HCT116 (cell line): ENCODE results near the gene IFIH1. TPM values are rescaled to one million over a fixed set of nuclear protein-coding genes. Genes with fewer than 3 reads are reported as not detected.

Experiments used
- ATAC-seq: fragments of 200-7000 bp; cut with Tn5 transposase; 2 replicates; pipeline ENCODE4 v1.9.1; 2020; ENCODE audit warnings: mild to moderate bottlenecking, moderate library complexity
- BruUV-seq: library from RNA; stranded (reverse); fragments of 400-500 nt; replicated peaks from 2 replicates; lab custom pipeline; 2021; lab: Mats Ljungman, UMichigan
- CTCF ChIA-PET: fragments of 300-600 bp; sonication (Branson Sonifier 250); formaldehyde crosslinking; loops from one replicate; lab custom pipeline; 2021; ENCODE audit warnings: antibody characterized with exemption; lab: Charles Lee
- POLR2A ChIA-PET: fragments of 300-600, 350-600 bp; sonication (Branson Sonifier 250); formaldehyde crosslinking; loops from one replicate; lab custom pipeline; 2021; ENCODE audit warnings: antibody characterized with exemption; lab: Charles Lee
- RAD21 ChIA-PET, 2 experiments: fragments of 300-600 bp; sonication (Branson Sonifier 250); formaldehyde crosslinking; loops; one replicate each; lab custom pipeline; 2023; ENCODE audit warnings: low total read pairs in 2 of 2; ENCODE audit not compliant: uncharacterized antibody in 2 of 2, unreplicated experiment in 2 of 2, low non-redundant PET in 1 of 2; lab: Charles Lee
- DNase-seq: peaks from one replicate; pipeline ENCODE4 v3.0.0-alpha.2; 2010; ENCODE audit warnings: low read depth, low spot score
- H2AFZ ChIP-seq: fragments of 200-600 bp; shearing (Covaris generic), sonication (generic); 2 replicates; pipeline ENCODE4 v1.6.1; 2017; ENCODE audit warnings: low read depth, mixed run types, mixed read lengths, antibody characterized with exemption, low read length; ENCODE audit not compliant: poor library complexity, severe bottlenecking
- H3K27ac ChIP-seq: 2 replicates; pipeline ENCODE4 v1.5.1; 2012; ENCODE audit warnings: low read depth, low read length
- H3K27me3 ChIP-seq: fragments of 200-600 bp; sonication (generic); 2 replicates; pipeline ENCODE4 v1.6.1; 2016; ENCODE audit warnings: mixed run types, low read length, mixed read lengths; ENCODE audit not compliant: insufficient read depth
- H3K36me3 ChIP-seq, 2 experiments: fragments of 200-500 bp in 1 of 2; fragments of 200-600 bp in 1 of 2; sonication (Bioruptor generic) in 1 of 2; sonication (generic) in 1 of 2; 2 replicates each; pipeline versions ENCODE4 v1.5.1 to v1.6.1; 2014 to 2016; ENCODE audit warnings: low read length in 2 of 2, inconsistent platforms in 1 of 2, mixed read lengths in 1 of 2, mixed run types in 1 of 2; ENCODE audit not compliant: insufficient read depth in 2 of 2, control insufficient read depth in 1 of 2
- H3K4me1 ChIP-seq, 2 experiments: fragments of 200-600 bp in 1 of 2; sonication (generic) in 1 of 2; 2 replicates each; pipeline versions ENCODE4 v1.5.1 to v1.6.1; 2012 to 2017; ENCODE audit warnings: low read length in 2 of 2, inconsistent platforms in 1 of 2, mild to moderate bottlenecking in 1 of 2, mixed read lengths in 1 of 2, mixed run types in 1 of 2, moderate library complexity in 1 of 2; ENCODE audit not compliant: insufficient read depth in 2 of 2, control insufficient read depth in 1 of 2
- H3K4me2 ChIP-seq: fragments of 200-600 bp; sonication (generic); 2 replicates; pipeline ENCODE4 v1.6.1; 2017; ENCODE audit warnings: mixed run types, low read length, mixed read lengths
- H3K4me3 ChIP-seq, 2 experiments: fragments of 200-600 bp in 1 of 2; sonication (generic) in 1 of 2; replicated peaks in 1 of 2; 2 replicates each; pipeline ENCODE4 v1.5.1; 2011 to 2016; ENCODE audit warnings: low read length in 2 of 2, control low read depth in 1 of 2, low read depth in 1 of 2, mild to moderate bottlenecking in 1 of 2, mixed read lengths in 1 of 2, mixed run types in 1 of 2
- H3K79me2 ChIP-seq: fragments of 200-600 bp; sonication (generic); 2 replicates; pipeline ENCODE4 v1.6.1; 2017; ENCODE audit warnings: mild to moderate bottlenecking, mixed run types, low read length, moderate library complexity, mixed read lengths; ENCODE audit not compliant: insufficient read depth
- H3K9ac ChIP-seq: fragments of 200-600 bp; sonication (generic); 2 replicates; pipeline ENCODE4 v1.6.1; 2016; ENCODE audit warnings: low read length, mixed read lengths
- H3K9me2 ChIP-seq: fragments of 200-600 bp; sonication (generic), shearing (Covaris generic); 2 replicates; pipeline ENCODE4 v1.6.1; 2017; ENCODE audit warnings: mixed run types, mild to moderate bottlenecking, moderate library complexity; ENCODE audit not compliant: insufficient read depth
- H3K9me3 ChIP-seq, 2 experiments: fragments of 200-500 bp in 1 of 2; fragments of 200-600 bp in 1 of 2; sonication (Bioruptor generic) in 1 of 2; sonication (generic) in 1 of 2; 2 replicates each; pipeline ENCODE4 v1.6.1; 2014 to 2017; ENCODE audit warnings: low read length in 2 of 2, mixed read lengths in 2 of 2, inconsistent platforms in 1 of 2, low read depth in 1 of 2, mild to moderate bottlenecking in 1 of 2, mixed run types in 1 of 2, moderate library complexity in 1 of 2; ENCODE audit not compliant: control insufficient read depth in 1 of 2, insufficient read depth in 1 of 2
- H4K20me1 ChIP-seq: fragments of 200-600 bp; sonication (generic), shearing (Covaris generic); 2 replicates; pipeline ENCODE4 v1.6.1; 2017; ENCODE audit warnings: mixed run types, mild to moderate bottlenecking, moderate library complexity; ENCODE audit not compliant: insufficient read depth
- ATF3 ChIP-seq: IDR thresholded peaks from 2 replicates; pipeline ENCODE4 v1.6.1; 2012
- EGR1 ChIP-seq: IDR thresholded peaks from 2 replicates; pipeline ENCODE4 v1.6.1; 2012; ENCODE audit warnings: low read depth
- ELF1 ChIP-seq: IDR thresholded peaks from 2 replicates; pipeline ENCODE4 v1.6.1; 2012; ENCODE audit warnings: low read depth, borderline replicate concordance
- EZH2 ChIP-seq: fragments of 200-600 bp; sonication (generic); IDR thresholded peaks from 2 replicates; pipeline ENCODE4 v1.6.1; 2017; ENCODE audit warnings: antibody characterized with exemption, mixed run types
- EZH2phosphoT487 ChIP-seq: fragments of 200-600 bp; IDR thresholded peaks from 2 replicates; pipeline ENCODE4 v1.6.1; 2018; ENCODE audit warnings: antibody characterized with exemption, borderline replicate concordance
- JUND ChIP-seq: IDR thresholded peaks from 2 replicates; pipeline ENCODE4 v1.6.1; 2012
- MAX ChIP-seq: IDR thresholded peaks from 2 replicates; pipeline ENCODE4 v1.6.1; 2012
- POLR2A ChIP-seq: IDR thresholded peaks from 2 replicates; pipeline ENCODE4 v1.7.0; 2011; ENCODE audit warnings: borderline replicate concordance; ENCODE audit not compliant: insufficient read depth, insufficient read length; ENCODE audit errors: extremely low read depth
- RAD21 ChIP-seq: IDR thresholded peaks from 2 replicates; pipeline ENCODE4 v1.6.1; 2012; ENCODE audit warnings: low read depth, mild to moderate bottlenecking
- REST ChIP-seq: IDR thresholded peaks from 2 replicates; pipeline ENCODE4 v1.6.1; 2012; ENCODE audit warnings: low read depth
- SIN3A ChIP-seq: IDR thresholded peaks from 2 replicates; pipeline ENCODE4 v1.6.1; 2012; ENCODE audit warnings: low read depth
- SP1 ChIP-seq: IDR thresholded peaks from 2 replicates; pipeline ENCODE4 v1.6.1; 2012; ENCODE audit warnings: low read depth
- TCF7L2 ChIP-seq: IDR thresholded peaks from 2 replicates; pipeline ENCODE4 v1.7.0; 2011; ENCODE audit warnings: borderline replicate concordance, inconsistent platforms; ENCODE audit not compliant: insufficient read depth, insufficient read length; ENCODE audit errors: extremely low read depth
- YY1 ChIP-seq: IDR thresholded peaks from 2 replicates; pipeline ENCODE4 v1.6.1; 2011; ENCODE audit warnings: low read length, low read depth, moderate library complexity, mild to moderate bottlenecking; ENCODE audit not compliant: insufficient replicate concordance; ENCODE audit errors: extremely low read depth
- ZNF274 ChIP-seq: fragments of 200-500 bp; sonication (Bioruptor generic); IDR thresholded peaks from 2 replicates; pipeline ENCODE4 v1.6.1; 2014; ENCODE audit warnings: mild to moderate bottlenecking, low read depth, low read length, inconsistent platforms
- intact Hi-C: fragments of 100-400 bp; cut with micrococcal nuclease; formaldehyde crosslinking; loops from 2 replicates; pipeline ENCODE4 v1.10.0; 2022
- total RNA-seq: library from RNA; stranded (reverse); gene quantifications from one replicate; pipeline ENCODE4 v1.2.1, GENCODE V29; 2021; ENCODE audit not compliant: unreplicated experiment

The IFIH1 gene
- total RNA-seq, 1 experiment from 2014 or later: 7.0 TPM

- H3K36me3 ChIP-seq: no peaks in the 10 kb centered on the region
- no peaks in the 10 kb centered on the region for H3K79me2 ChIP-seq
- H3K27ac ChIP-seq: no peak overlapping the region
- H4K20me1 ChIP-seq: no peaks in the 10 kb centered on the region
- no peak overlapping the region for H2AFZ ChIP-seq
- no peaks in the 10 kb centered on the region for H3K9me3 ChIP-seq
- no peaks in the 10 kb centered on the region for H3K4me1 ChIP-seq
- no peak for ATAC-seq
- DNase-seq: no peak
- 0 out of 2 replicates have a peak, but pooled peaks cover 4% of the 10 kb centered on the region for H3K9me2 ChIP-seq
- BruUV-seq: no TSS peak
- no peak overlapping the region for H3K9ac ChIP-seq
- ChIA-PET POLR2A (no interaction called here), CTCF (interaction anchor here (0.9 to 4.3 kb wide), 3 partner anchors 12 to 71 kb away, joined by 3 to 25 read pairs (median 4); no protein-coding TSS in a partner anchor), RAD21 (no interaction called here)
- no peak overlapping the region for H3K4me2 ChIP-seq
- H3K4me3 ChIP-seq: no peak overlapping the region
- TF ChIP-seq JUND (no peak), SIN3A (no peak), ATF3 (no peak), POLR2A (no peak), EZH2phosphoT487 (no peak), ELF1 (no peak), YY1 (no peak), RAD21 (no peak), TCF7L2 (no peak), EZH2 (no peak), MAX (no peak), REST (no peak), EGR1 (no peak), SP1 (no peak), ZNF274 (no peak)
- TF ChIP-seq, all 23 proteins: peak for 0
- no peaks in the 10 kb centered on the region for H3K27me3 ChIP-seq
- intact Hi-C loops: no loop called here
Measured at GRCh38 chr2:162232027-162232426, 86.5 kb downstream of the IFIH1 start.
